Fibroblast of skin of abdomen (primary cell): ENCODE data around the gene TBCA.

Source experiments
- DNase-seq: peaks from one replicate; pipeline ENCODE4 v3.0.0-alpha.2; 2013

The TBCA gene

DNA sequence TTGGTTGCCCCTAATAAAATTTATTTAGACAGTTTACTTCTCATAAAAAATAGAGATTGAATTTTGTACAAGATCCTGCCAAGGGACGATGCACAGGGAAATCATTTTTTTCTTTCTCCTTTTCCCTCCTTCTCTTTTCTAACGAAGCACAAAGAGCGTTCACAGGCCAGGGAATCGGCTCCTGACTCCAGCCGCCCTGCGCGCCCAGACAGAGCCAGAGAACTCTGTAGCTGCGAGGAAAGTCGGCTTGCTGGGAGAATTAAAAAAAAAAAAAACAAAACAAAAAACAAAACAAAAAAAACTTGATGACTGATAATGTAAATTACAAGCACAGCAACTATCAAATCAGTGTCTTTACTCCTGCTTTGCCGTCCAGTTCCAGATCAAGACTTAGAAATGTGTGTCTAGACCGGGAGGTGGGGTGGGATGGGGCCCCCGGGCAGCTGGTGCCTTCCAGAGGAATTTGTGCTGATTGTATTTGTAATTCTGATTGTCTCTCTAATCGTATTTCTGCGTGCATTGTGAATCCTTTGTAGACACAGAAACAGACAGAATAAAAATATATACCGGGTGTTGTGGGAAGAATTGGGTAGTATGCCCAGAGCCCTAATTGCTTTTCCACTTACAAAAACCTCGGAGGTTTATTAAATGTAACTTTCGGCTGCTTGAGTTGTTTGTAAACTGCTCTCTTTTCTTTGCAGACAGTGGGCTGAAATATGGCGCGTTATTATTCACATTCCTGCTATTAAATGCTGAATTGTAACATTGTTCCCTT, 134.0 kb downstream of the TBCA start:
- no peak for DNase-seq

DNA sequence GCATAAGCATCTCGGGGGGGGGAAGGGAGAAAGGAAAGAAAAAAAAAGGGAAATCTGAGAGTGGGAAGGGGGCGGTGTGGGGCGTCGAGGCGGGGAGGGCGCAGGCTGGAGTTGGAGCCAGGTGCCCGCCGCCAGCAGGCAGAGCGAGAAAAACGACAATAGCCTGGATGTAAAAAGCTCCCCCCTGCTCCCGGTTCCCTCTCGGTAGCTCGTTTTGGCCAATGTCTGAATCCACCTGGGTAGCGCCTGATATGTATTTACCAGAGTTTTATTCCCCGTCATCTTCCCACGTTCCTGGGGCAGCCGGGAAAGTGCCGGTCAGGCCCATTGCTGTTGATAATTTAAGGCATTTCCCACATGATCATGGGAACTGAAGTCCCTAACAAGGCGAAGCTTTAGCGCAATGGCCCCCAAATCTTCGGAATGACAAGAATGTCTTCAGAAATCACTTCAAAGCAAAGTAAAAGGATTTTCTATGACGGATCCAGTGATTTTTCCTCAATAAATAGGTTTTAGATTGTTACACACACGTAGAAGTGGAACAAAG, 134.7 kb downstream of the TBCA start:
- DNase-seq = no peak
